GM23248 (cell line): Measurements from ENCODE around the gene PLCXD1. TPM values are rescaled to one million over a fixed set of nuclear protein-coding genes. Genes with fewer than 3 reads are reported as not detected.
"Not testable (repeated sequence)": the region's sequence is repeated elsewhere in the genome, so short reads cannot be mapped to it uniquely, and the experiment has no call there.

ENCODE experiments used
- DNase-seq: peaks from one replicate; pipeline ENCODE4 v3.0.0-alpha.2; 2015
- H2AFZ ChIP-seq: fragments of 200-600 bp; sonication (generic); 2 replicates; pipeline ENCODE4 v1.6.1; 2016; ENCODE audit warnings: antibody characterized with exemption
- H3F3A ChIP-seq: fragments of 200-600 bp; sonication (generic); 2 replicates; pipeline ENCODE4 v1.6.1; 2016; ENCODE audit warnings: mild to moderate bottlenecking, antibody characterized with exemption, mixed run types; ENCODE audit not compliant: insufficient read depth
- H3K27ac ChIP-seq: fragments of 200-600 bp; sonication (generic); 2 replicates; pipeline ENCODE4 v1.5.1; 2016; ENCODE audit warnings: mild to moderate bottlenecking
- H3K27me3 ChIP-seq: fragments of 200-600 bp; sonication (generic); replicated peaks from 2 replicates; pipeline ENCODE4 v1.6.1; 2016; ENCODE audit warnings: mild to moderate bottlenecking; ENCODE audit not compliant: insufficient read depth
- H3K36me3 ChIP-seq: fragments of 200-600 bp; sonication (generic); 2 replicates; pipeline ENCODE4 v1.6.1; 2016; ENCODE audit warnings: low read depth, mild to moderate bottlenecking
- H3K4me1 ChIP-seq: fragments of 200-600 bp; sonication (generic); 2 replicates; pipeline ENCODE4 v1.6.1; 2016; ENCODE audit warnings: mild to moderate bottlenecking; ENCODE audit not compliant: insufficient read depth
- H3K4me2 ChIP-seq: fragments of 200-600 bp; sonication (generic); one replicate; pipeline ENCODE4 v1.6.1; 2016; ENCODE audit warnings: mild to moderate bottlenecking; ENCODE audit not compliant: unreplicated experiment
- H3K4me3 ChIP-seq: fragments of 200-600 bp; sonication (generic); 2 replicates; pipeline ENCODE4 v1.5.1; 2016; ENCODE audit warnings: mild to moderate bottlenecking
- H3K79me2 ChIP-seq: fragments of 200-600 bp; sonication (generic); 2 replicates; pipeline ENCODE4 v1.6.1; 2016; ENCODE audit warnings: mild to moderate bottlenecking; ENCODE audit not compliant: insufficient read depth
- H3K9ac ChIP-seq: fragments of 200-600 bp; sonication (generic); 2 replicates; pipeline ENCODE4 v1.6.1; 2016; ENCODE audit warnings: mild to moderate bottlenecking
- H3K9me2 ChIP-seq: fragments of 200-600 bp; sonication (generic); 2 replicates; pipeline ENCODE4 v1.6.1; 2016; ENCODE audit warnings: mixed run types, mild to moderate bottlenecking, moderate library complexity; ENCODE audit not compliant: insufficient read depth
- H3K9me3 ChIP-seq: fragments of 200-600 bp; sonication (generic); one replicate; pipeline ENCODE4 v1.6.1; 2017; ENCODE audit warnings: low read depth
- H4K20me1 ChIP-seq: fragments of 200-600 bp; sonication (generic); 2 replicates; pipeline ENCODE4 v1.6.0; 2016; ENCODE audit not compliant: insufficient read depth
- EZH2 ChIP-seq: fragments of 200-600 bp; sonication (generic); IDR thresholded peaks from 2 replicates; pipeline ENCODE4 v1.6.1; 2018; ENCODE audit warnings: antibody characterized with exemption, mild to moderate bottlenecking; ENCODE audit not compliant: insufficient read depth, poor library complexity, severe bottlenecking
- EZH2phosphoT487 ChIP-seq: fragments of 200-600 bp; sonication (generic); IDR thresholded peaks from 2 replicates; pipeline ENCODE4 v1.6.1; 2018; ENCODE audit warnings: antibody characterized with exemption, moderate library complexity, mild to moderate bottlenecking, low read depth; ENCODE audit not compliant: insufficient read depth
- WGBS, 2 experiments: methylation state at CpG; one replicate each; pipeline ENCODE4 v1.1.6; 2015 to 2017; ENCODE audit warnings: low lambda C conversion rate in 2 of 2, low coverage in 1 of 2; ENCODE audit errors: missing lambda C conversion rate in 2 of 2; 5-methylcytosine and 5-hydroxymethylcytosine counted together
- in situ Hi-C: fragments of 300-500 bp; cut with MboI; formaldehyde crosslinking; loops from 2 replicates; pipeline ENCODE4 v1.15.0; 2020
- polyA plus RNA-seq: library from polyadenylated mRNA; unstranded; fragments of >200 nt; fragmentation: Nextera tagmentation; extraction: Ambion mirVana; gene quantifications from 2 replicates; pipeline ENCODE4 v1.2.1, GENCODE V29; 2016
- total RNA-seq: library from RNA; depleted of rRNA; stranded (reverse); fragments of >200 nt; shearing (Covaris generic); gene quantifications from 2 replicates; pipeline ENCODE4 v1.2.3, GENCODE V29; 2014

The PLCXD1 gene
- total and polyA plus RNA-seq, 2 experiments from 2014 or later, result 3.3 to 4.3 TPM

GRCh38 chrX:350534-351323 is 69.5 kb downstream of the PLCXD1 start:
- H3K27ac ChIP-seq, result no peak overlapping the region
- 91 to 92% methylated on average over 43 to 61 of the region's 61 CpGs for WGBS, 2 experiments
- H3K36me3 ChIP-seq, result no peaks in the 10 kb centered on the region
- H3K9me2 ChIP-seq, result no peaks in the 10 kb centered on the region
- no peaks in the 10 kb centered on the region for H3K4me1 ChIP-seq
- H3K4me2 ChIP-seq, result no peak overlapping the region
- DNase-seq, result no peak
- H3K9me3 ChIP-seq, result no peaks in the 10 kb centered on the region
- H3F3A ChIP-seq, result no peaks in the 10 kb centered on the region
- in situ Hi-C loops, result no loop called here
- no peaks in the 10 kb centered on the region for H4K20me1 ChIP-seq
- no peak overlapping the region for H2AFZ ChIP-seq
- no peaks in the 10 kb centered on the region for H3K27me3 ChIP-seq
- H3K79me2 ChIP-seq, result no peaks in the 10 kb centered on the region
- no peak overlapping the region for H3K4me3 ChIP-seq
- no peak overlapping the region for H3K9ac ChIP-seq
- TF ChIP-seq EZH2phosphoT487, result no peak

DNA sequence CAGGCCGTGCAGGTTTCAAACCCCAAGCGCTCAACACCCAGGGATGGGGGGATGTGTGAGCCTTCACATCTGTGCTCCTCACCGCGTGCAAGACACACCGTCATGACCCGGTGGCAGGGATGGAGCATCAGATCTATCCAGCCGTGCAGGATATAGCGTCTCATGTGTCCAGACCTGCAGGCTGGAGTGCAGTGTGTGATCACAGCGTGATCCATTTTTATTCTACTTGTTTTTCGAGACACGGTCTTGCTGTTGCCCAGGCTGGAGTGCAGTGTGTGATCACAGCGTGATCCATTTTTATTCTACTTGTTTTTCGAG is 70.1 kb downstream of the PLCXD1 start:
- in situ Hi-C loops, result not testable (repeated sequence)

GRCh38 chrX:351736-352135 is 70.6 kb downstream of the PLCXD1 start:
- no peak for TF ChIP-seq EZH2
- TF ChIP-seq EZH2phosphoT487, result no peak
- Histone ChIP-seq H3K4me1 (peaks cover 4% of the 10 kb centered on the region; the same call in 1 of the 2 replicates), H3K9me3 (no peaks in the 10 kb centered on the region), H3K79me2 (no peaks in the 10 kb centered on the region), H3K9ac (no peak overlapping the region), H3K4me3 (no peak overlapping the region), H4K20me1 (no peaks in the 10 kb centered on the region), H3K36me3 (no peaks in the 10 kb centered on the region), H3K9me2 (no peaks in the 10 kb centered on the region), H2AFZ (no peak overlapping the region), H3F3A (no peaks in the 10 kb centered on the region), H3K27me3 (no peaks in the 10 kb centered on the region), H3K27ac (no peak overlapping the region), H3K4me2 (no peak overlapping the region)
- in situ Hi-C loops, result no loop called here
- DNase-seq, result no peak
- WGBS, 2 experiments, result 89% methylated on average over 10 of the region's 10 CpGs

More for the DNA sequence above, 70.1 kb downstream of the PLCXD1 start:
- not testable (repeated sequence) for H3K27me3 ChIP-seq, DNase-seq, H3K36me3 ChIP-seq, H2AFZ ChIP-seq, H4K20me1 ChIP-seq, H3F3A ChIP-seq, H3K4me3 ChIP-seq, H3K9me2 ChIP-seq, H3K27ac ChIP-seq, H3K79me2 ChIP-seq, H3K9ac ChIP-seq, H3K4me2 ChIP-seq, H3K9me3 ChIP-seq, H3K4me1 ChIP-seq
- WGBS, 2 experiments, result 91 to 93% methylated on average over 11 to 13 of the region's 13 CpGs

DNA sequence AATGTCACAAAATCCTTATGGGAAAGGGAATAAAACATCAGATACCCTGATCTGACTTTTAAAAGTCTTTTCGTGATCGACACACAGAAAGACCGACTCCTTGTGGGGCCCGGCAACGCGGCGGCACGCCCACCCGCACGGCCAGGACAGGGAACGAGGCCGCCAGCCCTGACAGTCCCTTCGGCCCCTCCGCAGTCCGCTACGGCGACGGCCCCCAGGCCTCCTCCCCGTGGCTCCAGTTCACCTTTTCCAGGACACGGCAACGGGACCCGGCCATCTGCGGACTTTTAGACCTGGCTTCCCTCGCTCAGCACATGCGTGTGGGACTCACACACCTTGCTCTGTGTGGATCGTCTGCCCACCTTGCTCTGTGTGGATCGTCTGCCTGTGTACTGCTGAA is 71.0 kb downstream of the PLCXD1 start:
- in situ Hi-C loops, result no loop called here
- WGBS, 2 experiments, result 92 to 94% methylated on average over 27 of the region's 27 CpGs

More for the DNA sequence above, 71.0 kb downstream of the PLCXD1 start:
- no peaks in the 10 kb centered on the region for H3F3A ChIP-seq
- no peaks in the 10 kb centered on the region for H3K9me3 ChIP-seq
- no peak overlapping the region for H3K4me2 ChIP-seq
- TF ChIP-seq EZH2 (no peak), EZH2phosphoT487 (no peak)
- H3K27me3 ChIP-seq, result no peaks in the 10 kb centered on the region
- no peak overlapping the region for H2AFZ ChIP-seq
- H3K9ac ChIP-seq, result no peak overlapping the region
- no peak overlapping the region for H3K4me3 ChIP-seq
- DNase-seq, result no peak
- H3K27ac ChIP-seq, result no peak overlapping the region
- H3K79me2 ChIP-seq, result no peaks in the 10 kb centered on the region
- H3K4me1 ChIP-seq, result peaks cover 4% of the 10 kb centered on the region; the same call in 1 of the 2 replicates
- H3K36me3 ChIP-seq, result no peaks in the 10 kb centered on the region
- no peaks in the 10 kb centered on the region for H4K20me1 ChIP-seq
- no peaks in the 10 kb centered on the region for H3K9me2 ChIP-seq
